Mesodermal cell (in vitro differentiated cells): ENCODE results near the gene CHSY3.

Source experiments
- H3K27ac ChIP-seq: 2 replicates; pipeline ENCODE4 v1.7.0; 2013; ENCODE audit warnings: mild to moderate bottlenecking, low read depth, low read length, moderate library complexity; ENCODE audit not compliant: severe bottlenecking
- H3K36me3 ChIP-seq: 2 replicates; pipeline ENCODE4 v1.7.1; 2013; ENCODE audit warnings: mild to moderate bottlenecking, low read length, moderate library complexity; ENCODE audit not compliant: control insufficient read depth, insufficient read depth
- H3K4me1 ChIP-seq: one replicate; pipeline ENCODE4 v1.7.1; 2013; ENCODE audit warnings: mild to moderate bottlenecking, low read length; ENCODE audit not compliant: insufficient read depth, control insufficient read depth, poor library complexity, severe bottlenecking
- H3K4me3 ChIP-seq: 2 replicates; pipeline ENCODE4 v1.7.0; 2013; ENCODE audit warnings: low read length, control low read depth, mild to moderate bottlenecking; ENCODE audit not compliant: insufficient read depth, poor library complexity, severe bottlenecking; ENCODE audit errors: extremely low read depth
- H3K9me3 ChIP-seq: 2 replicates; pipeline ENCODE4 v1.7.1; 2013; ENCODE audit warnings: mild to moderate bottlenecking, low read length, moderate library complexity; ENCODE audit not compliant: control insufficient read depth
- WGBS, 2 experiments: methylation state at CpG; one replicate each; pipeline ENCODE4 v1.1.5; 2013; ENCODE audit warnings: missing lambda C conversion rate in 2 of 2; ENCODE audit not compliant: insufficient coverage in 2 of 2; 5-methylcytosine and 5-hydroxymethylcytosine counted together

The CHSY3 gene

DNA sequence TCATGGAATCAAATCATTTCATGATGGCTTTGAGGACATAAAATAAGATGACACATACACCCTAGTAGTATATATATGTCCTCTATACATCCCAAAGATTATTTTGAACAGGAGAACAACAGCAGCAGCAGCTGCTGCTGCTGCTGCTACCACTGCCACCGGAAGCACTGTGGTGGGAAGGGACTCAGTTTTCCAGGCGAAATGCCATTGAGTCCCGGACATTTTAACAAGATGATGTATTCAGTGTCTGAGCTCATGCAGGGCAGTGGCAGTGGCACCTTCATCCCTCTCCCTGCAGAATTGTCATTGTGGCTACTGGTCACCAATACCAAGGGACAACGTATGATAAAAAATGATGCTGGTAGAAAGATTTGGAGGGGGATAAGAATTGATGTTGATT is 151.3 kb downstream of the CHSY3 start:
- H3K36me3 ChIP-seq, result no peaks in the 10 kb centered on the region
- no peaks in the 10 kb centered on the region for H3K9me3 ChIP-seq
- H3K4me3 ChIP-seq, result no peak overlapping the region
- H3K27ac ChIP-seq, result no peak overlapping the region
- no peaks in the 10 kb centered on the region for H3K4me1 ChIP-seq
- 83 to 100% methylated on average over 2 to 4 of the region's 4 CpGs for WGBS, 2 experiments

DNA sequence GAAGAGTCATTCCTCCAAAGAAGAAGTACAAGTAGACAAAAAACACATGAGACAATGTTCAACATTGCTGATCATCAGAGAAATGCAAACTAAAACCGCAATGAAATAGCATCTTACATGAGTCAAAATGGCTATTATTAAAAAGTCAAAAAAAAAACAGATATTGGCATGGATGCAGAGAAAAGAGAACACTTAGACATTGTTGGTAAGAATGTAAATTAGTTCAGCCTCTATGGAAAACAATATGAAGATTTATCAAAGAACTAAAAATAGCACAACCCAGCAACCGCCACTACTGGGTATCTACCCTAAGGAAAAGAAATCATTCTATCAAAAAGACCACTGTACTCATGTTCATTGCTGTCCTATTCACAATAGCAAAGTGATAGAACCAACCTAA is 157.5 kb downstream of the CHSY3 start:
- H3K27ac ChIP-seq, result no peak overlapping the region
- WGBS, 2 experiments, result 100% methylated on average over 1 of the region's 2 CpGs; no CpG with 5 or more reads in 1 of the 2 experiments

DNA sequence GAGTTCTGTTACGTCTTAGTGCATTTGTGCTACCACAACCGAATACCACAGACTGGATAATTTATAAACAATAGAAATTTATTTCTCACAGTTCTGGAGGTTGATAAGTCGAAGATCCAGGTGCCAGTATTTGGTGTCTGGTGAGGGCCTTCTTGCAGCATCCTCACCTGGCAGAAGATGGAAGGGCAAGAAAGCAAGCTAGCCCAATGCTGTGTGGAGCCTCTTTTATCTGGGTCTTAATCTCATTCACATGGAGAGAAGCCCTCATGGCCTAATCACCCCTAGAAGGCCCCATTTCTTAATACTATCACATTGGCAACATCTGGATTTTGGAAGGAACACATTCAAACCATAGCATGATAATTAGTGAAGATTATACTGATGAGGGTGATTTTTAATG is 159.3 kb downstream of the CHSY3 start:
- H3K36me3 ChIP-seq, result no peaks in the 10 kb centered on the region

More for the DNA sequence above, 157.5 kb downstream of the CHSY3 start:
- Histone ChIP-seq H3K4me1 (no peaks in the 10 kb centered on the region), H3K36me3 (no peaks in the 10 kb centered on the region), H3K4me3 (no peak overlapping the region), H3K9me3 (no peaks in the 10 kb centered on the region)

DNA sequence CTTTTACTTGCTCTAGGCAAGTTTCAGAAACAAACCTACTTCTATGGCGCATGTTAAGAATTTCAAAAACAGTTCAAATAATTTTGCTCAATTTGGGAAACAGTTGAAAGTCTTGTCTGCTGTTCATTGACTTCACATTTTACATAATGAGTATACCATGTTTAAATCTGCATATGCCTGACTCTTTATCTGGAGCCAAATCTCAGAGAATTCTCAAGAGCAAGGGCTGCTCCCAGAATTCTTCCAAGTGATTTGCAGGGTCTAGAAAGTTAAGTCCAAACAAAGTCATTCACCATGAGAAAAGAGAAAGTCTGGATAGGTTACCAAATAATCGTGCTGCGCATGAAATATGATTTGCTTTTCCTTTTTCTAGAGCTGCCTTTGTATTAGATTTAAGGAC is 160.2 kb downstream of the CHSY3 start:
- H3K36me3 ChIP-seq, result no peaks in the 10 kb centered on the region
- WGBS, 2 experiments, result 82% methylated on average over 3 of the region's 3 CpGs; no CpG with 5 or more reads in 1 of the 2 experiments
- H3K4me3 ChIP-seq, result no peak overlapping the region
- no peaks in the 10 kb centered on the region for H3K9me3 ChIP-seq
- no peaks in the 10 kb centered on the region for H3K4me1 ChIP-seq
- H3K27ac ChIP-seq, result no peak overlapping the region

More for the DNA sequence above, 159.3 kb downstream of the CHSY3 start:
- H3K4me1 ChIP-seq, result no peaks in the 10 kb centered on the region
- H3K4me3 ChIP-seq, result no peak overlapping the region
- H3K9me3 ChIP-seq, result no peaks in the 10 kb centered on the region
- no peak overlapping the region for H3K27ac ChIP-seq
- no CpG with 5 or more reads among the region's 3 CpGs for WGBS, 2 experiments

DNA sequence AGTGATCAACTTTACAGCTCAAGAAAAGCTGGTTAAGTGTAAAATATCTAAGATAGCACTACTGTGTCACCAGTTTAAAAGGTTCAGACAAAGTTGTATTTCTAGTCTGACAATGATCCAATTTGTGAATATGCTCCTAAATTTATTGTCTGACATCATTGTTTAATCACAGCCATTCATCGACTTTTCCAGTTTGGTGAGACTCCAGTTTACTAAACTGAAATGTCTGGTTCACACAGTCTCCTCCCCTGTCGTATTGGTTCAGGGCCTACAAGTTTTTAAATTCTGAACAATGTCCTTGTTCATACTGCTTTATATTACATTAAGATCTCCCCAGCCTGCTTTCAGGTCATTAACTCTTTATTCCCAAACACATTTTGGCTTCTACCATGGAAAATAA is 161.4 kb downstream of the CHSY3 start:
- Histone ChIP-seq H3K36me3 (no peaks in the 10 kb centered on the region), H3K4me3 (no peak overlapping the region), H3K4me1 (no peaks in the 10 kb centered on the region), H3K9me3 (no peaks in the 10 kb centered on the region), H3K27ac (no peak overlapping the region)
- WGBS, 2 experiments, result 91 to 94% methylated on average over 2 of the region's 2 CpGs

DNA sequence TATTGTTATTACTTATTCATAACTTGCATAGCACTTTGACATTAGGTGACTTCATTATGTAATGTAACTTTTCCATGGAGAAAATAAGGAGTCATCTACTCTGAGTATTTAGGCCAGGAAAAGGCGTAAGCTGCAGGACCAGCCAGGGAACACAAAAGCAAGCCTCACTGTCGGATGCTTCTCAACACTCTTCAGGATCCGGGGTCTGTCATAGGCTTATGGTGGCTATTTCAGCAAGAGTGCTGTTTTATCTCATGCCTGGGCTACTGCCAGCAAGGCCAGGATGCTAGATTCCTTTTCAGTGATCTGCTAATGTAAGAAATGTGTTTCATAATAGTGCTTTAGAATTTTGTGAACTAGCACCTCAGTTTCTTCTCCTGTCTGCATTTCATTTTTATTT is 162.4 kb downstream of the CHSY3 start:
- 82 to 86% methylated on average over 3 of the region's 3 CpGs for WGBS, 2 experiments
- Histone ChIP-seq H3K36me3 (no peaks in the 10 kb centered on the region), H3K4me3 (no peak overlapping the region), H3K4me1 (no peaks in the 10 kb centered on the region), H3K27ac (no peak overlapping the region), H3K9me3 (no peaks in the 10 kb centered on the region)

DNA sequence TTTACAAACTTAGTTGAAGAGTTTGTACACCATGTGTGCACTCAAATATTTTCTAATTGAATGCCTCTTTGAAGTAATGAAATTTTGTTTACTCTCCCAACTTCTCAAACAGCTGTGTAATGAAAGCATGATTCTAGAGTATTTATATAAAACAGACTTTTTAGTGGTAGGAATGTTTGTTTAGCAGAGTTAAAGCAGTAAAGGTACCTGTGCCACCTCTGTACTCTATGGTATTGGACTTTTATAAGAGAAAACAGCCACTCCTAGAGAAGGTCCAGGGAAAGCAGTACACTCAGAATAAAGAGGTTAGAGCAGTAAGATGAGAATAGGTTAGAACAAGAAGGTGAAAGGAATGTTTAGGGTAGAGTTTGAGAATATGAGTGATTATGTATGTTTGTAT is 163.1 kb downstream of the CHSY3 start:
- no peaks in the 10 kb centered on the region for H3K4me1 ChIP-seq
- H3K36me3 ChIP-seq, result no peaks in the 10 kb centered on the region
- H3K27ac ChIP-seq, result no peak overlapping the region
- no peaks in the 10 kb centered on the region for H3K9me3 ChIP-seq
- H3K4me3 ChIP-seq, result no peak overlapping the region

DNA sequence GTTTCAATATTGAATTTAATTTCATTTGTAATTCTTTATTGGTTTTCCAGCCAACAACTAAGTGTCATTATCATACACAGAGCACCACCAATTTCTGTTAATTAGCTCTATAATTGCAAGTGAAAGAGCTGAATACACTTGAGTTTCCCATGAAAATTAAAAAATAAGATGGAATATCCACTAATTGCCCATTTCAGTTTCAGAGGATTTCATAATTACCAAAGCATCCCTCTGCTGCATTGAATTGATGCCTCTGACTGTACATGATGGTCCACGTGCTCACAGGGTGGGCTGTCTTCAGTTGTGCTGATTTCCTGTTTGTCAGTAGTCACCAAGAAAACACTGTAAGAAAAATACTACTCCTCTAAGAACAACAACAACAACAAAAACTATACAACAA is 163.8 kb downstream of the CHSY3 start:
- H3K36me3 ChIP-seq, result no peaks in the 10 kb centered on the region
- WGBS, 2 experiments, result 40% methylated on average over 1 of the region's 1 CpG; no CpG with 5 or more reads in 1 of the 2 experiments
- H3K9me3 ChIP-seq, result no peaks in the 10 kb centered on the region
- H3K27ac ChIP-seq, result no peak overlapping the region
- H3K4me3 ChIP-seq, result no peak overlapping the region
- no peaks in the 10 kb centered on the region for H3K4me1 ChIP-seq

DNA sequence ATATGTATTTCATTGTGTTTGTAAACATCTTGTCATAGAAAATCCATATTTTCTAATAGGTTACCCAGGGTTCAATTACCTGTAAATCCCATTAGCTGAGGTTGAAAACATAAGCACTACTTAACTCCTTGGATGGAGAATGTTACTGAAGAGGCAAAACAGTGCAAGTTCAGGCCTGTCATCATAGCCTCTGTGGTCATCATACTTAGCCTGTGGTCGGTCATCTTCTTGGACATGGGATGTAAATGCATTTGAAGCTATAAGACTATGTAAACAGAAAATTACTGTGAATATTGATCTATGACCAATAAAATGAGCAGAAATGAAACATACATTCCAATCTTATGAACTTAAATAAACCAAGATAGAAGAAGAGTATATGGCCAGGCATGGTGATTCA is 164.7 kb downstream of the CHSY3 start:
- Histone ChIP-seq H3K36me3 (no peaks in the 10 kb centered on the region), H3K9me3 (no peaks in the 10 kb centered on the region), H3K27ac (no peak overlapping the region), H3K4me3 (no peak overlapping the region), H3K4me1 (no peaks in the 10 kb centered on the region)
- no CpG with 5 or more reads among the region's 1 CpG for WGBS, 2 experiments

DNA sequence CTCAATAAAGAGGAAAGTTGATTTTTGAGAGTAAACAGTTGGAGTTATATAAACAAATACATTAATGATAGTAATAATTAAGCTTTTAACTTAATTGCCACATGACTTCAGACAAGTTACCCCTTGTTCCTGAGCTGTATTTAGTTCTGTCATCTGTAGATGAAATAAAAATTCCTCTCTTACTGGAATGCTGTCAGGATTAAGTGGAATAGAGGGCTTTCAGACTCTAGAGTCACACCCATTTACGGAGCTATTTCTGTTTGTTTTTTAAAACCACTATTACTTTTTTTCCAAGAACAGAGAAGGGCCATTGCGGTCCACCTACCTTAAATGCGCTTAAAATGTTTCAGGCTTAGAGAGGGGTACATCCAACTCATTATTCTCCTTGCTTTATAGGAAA is 170.6 kb downstream of the CHSY3 start:
- no peaks in the 10 kb centered on the region for H3K4me1 ChIP-seq
- H3K9me3 ChIP-seq, result no peaks in the 10 kb centered on the region
- H3K27ac ChIP-seq, result no peak overlapping the region
- H3K4me3 ChIP-seq, result no peak overlapping the region
- no peaks in the 10 kb centered on the region for H3K36me3 ChIP-seq
- 92 to 100% methylated on average over 1 to 2 of the region's 3 CpGs for WGBS, 2 experiments

DNA sequence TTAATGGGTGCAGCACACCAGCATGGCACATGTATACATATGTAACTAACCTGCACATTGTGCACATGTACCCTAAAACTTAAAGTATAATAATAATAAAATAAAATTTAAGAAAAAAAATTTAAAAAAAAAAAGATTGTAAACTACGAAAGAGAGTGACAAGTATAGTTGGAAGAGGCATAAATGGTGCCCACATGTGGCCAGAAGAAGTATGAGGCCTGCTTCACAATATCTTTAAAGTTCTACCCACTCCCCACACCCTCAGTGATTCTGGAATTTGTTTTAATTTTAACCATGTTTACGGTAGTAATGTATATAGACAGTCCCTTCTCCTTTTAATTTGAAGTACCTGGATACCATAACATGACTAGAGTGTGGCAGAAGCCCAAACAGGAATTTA is 172.7 kb downstream of the CHSY3 start:
- H3K4me3 ChIP-seq, result no peak overlapping the region
- no peaks in the 10 kb centered on the region for H3K9me3 ChIP-seq
- H3K36me3 ChIP-seq, result no peaks in the 10 kb centered on the region
- H3K4me1 ChIP-seq, result no peaks in the 10 kb centered on the region
- no peak overlapping the region for H3K27ac ChIP-seq
- 100% methylated on average over 1 of the region's 2 CpGs; no CpG with 5 or more reads in 1 of the 2 experiments for WGBS, 2 experiments
